COLO668 (cell line): ENCODE measurements around the gene SH3PXD2A.
"Not testable (repeated sequence)": the region's sequence is repeated elsewhere in the genome, so short reads cannot be mapped to it uniquely, and the experiment has no call there.

Experiments used
- DNase-seq: peaks from one replicate; lab custom pipeline; 2025; ENCODE audit not compliant: unreplicated experiment; lab: John Stamatoyannopoulos, UW

Gene SH3PXD2A

GRCh38 chr10:103814626-103815370 lies 40.6 kb downstream of the SH3PXD2A start:
- DNase-seq: no peak

- DNase-seq: no peak
Measured at GRCh38 chr10:103814105-103814504, 41.3 kb downstream of the SH3PXD2A start.

- not testable (repeated sequence) for DNase-seq
Measured at GRCh38 chr10:103813312-103813711, 42.1 kb downstream of the SH3PXD2A start.

- DNase-seq: no peak
Measured at GRCh38 chr10:103812432-103812831, 42.9 kb downstream of the SH3PXD2A start.

- DNase-seq: no peak
Measured at GRCh38 chr10:103812004-103812403, 43.4 kb downstream of the SH3PXD2A start.

GRCh38 chr10:103811463-103811862 lies 43.9 kb downstream of the SH3PXD2A start:
- no peak for DNase-seq

GRCh38 chr10:103808780-103809179 lies 46.6 kb downstream of the SH3PXD2A start:
- DNase-seq: no peak

GRCh38 chr10:103807996-103808395 lies 47.4 kb downstream of the SH3PXD2A start:
- no peak for DNase-seq

GRCh38 chr10:103806395-103807187 lies 48.8 kb downstream of the SH3PXD2A start:
- DNase-seq: no peak

- DNase-seq: no peak
Measured at GRCh38 chr10:103805781-103806180, 49.6 kb downstream of the SH3PXD2A start.

- DNase-seq: peak; percentile 55
Measured at GRCh38 chr10:103804871-103805270, 50.5 kb downstream of the SH3PXD2A start.

- DNase-seq: no peak
Measured at GRCh38 chr10:103803941-103804340, 51.4 kb downstream of the SH3PXD2A start.

- no peak for DNase-seq
Measured at GRCh38 chr10:103802637-103803353, 52.6 kb downstream of the SH3PXD2A start.

- DNase-seq: no peak
Measured at GRCh38 chr10:103802081-103802480, 53.3 kb downstream of the SH3PXD2A start.

- peak; percentile 46 for DNase-seq
Measured at GRCh38 chr10:103800789-103801540, 54.4 kb downstream of the SH3PXD2A start.

GRCh38 chr10:103800089-103800488 lies 55.3 kb downstream of the SH3PXD2A start:
- DNase-seq: no peak

- no peak for DNase-seq
Measured at GRCh38 chr10:103799341-103799740, 56.0 kb downstream of the SH3PXD2A start.

GRCh38 chr10:103798511-103798910 lies 56.9 kb downstream of the SH3PXD2A start:
- no peak for DNase-seq

GRCh38 chr10:103797857-103798256 lies 57.5 kb downstream of the SH3PXD2A start:
- no peak for DNase-seq

GRCh38 chr10:103795634-103796270 lies 59.6 kb downstream of the SH3PXD2A start:
- no peak for DNase-seq
